Gastroesophageal sphincter (tissue), 4 donors: Measurements from ENCODE around the gene ADAM8. TPM values are rescaled to one million over a fixed set of nuclear protein-coding genes. Genes with fewer than 3 reads are reported as not detected.
"Not testable (repeated sequence)": the region's sequence is repeated elsewhere in the genome, so short reads cannot be mapped to it uniquely, and the experiment has no call there.

ENCODE experiments used
- ATAC-seq: fragments of 150-250 bp; one replicate; pipeline ENCODE4 v1.9.1; 2016; ENCODE audit warnings: mild to moderate bottlenecking, moderate library complexity
- H3K27ac ChIP-seq, 4 donors: fragments of 200-600 bp; sonication (generic) in 3 of 4; 1 replicate in 3 of 4; 2 replicates in 1 of 4; pipeline ENCODE4 v1.5.1; 2016 to 2019
- H3K27me3 ChIP-seq: fragments of 200-600 bp; sonication (generic); one replicate; pipeline ENCODE4 v1.5.1; 2019
- H3K36me3 ChIP-seq, 2 donors: fragments of 200-600 bp; sonication (generic); one replicate each; pipeline ENCODE4 v1.5.1; 2019; ENCODE audit warnings: control low read depth in 1 of 2
- H3K4me1 ChIP-seq, 3 donors: fragments of 200-600 bp; sonication (generic); 1 replicate in 2 of 3; 2 replicates in 1 of 3; pipeline ENCODE4 v1.5.1; 2016 to 2019; ENCODE audit warnings: control low read depth in 2 of 3
- H3K4me3 ChIP-seq, 2 donors: fragments of 200-600 bp; sonication (generic); one replicate each; pipeline ENCODE4 v1.5.1; 2019; ENCODE audit warnings: mild to moderate bottlenecking in 1 of 2, moderate library complexity in 1 of 2
- H3K9me3 ChIP-seq, 3 donors: fragments of 200-600 bp; sonication (generic); one replicate each; pipeline ENCODE4 v1.5.1; 2017 to 2019; ENCODE audit warnings: control low read depth in 2 of 3
- CTCF ChIP-seq, 4 experiments: fragments of 200-600 bp in 2 of 4; fragments of 450-650 bp in 2 of 4; sonication (generic) in 1 of 4; IDR thresholded peaks; one replicate each; pipeline ENCODE4 v1.5.1; 2017 to 2019; ENCODE audit warnings: antibody characterized with exemption in 4 of 4, mild to moderate bottlenecking in 2 of 4, moderate library complexity in 2 of 4
- EP300 ChIP-seq: sonication (generic); formaldehyde crosslinking; IDR thresholded peaks from one replicate; pipeline ENCODE4 v1.6.1; 2017; ENCODE audit warnings: antibody characterized with exemption, mild to moderate bottlenecking
- POLR2A ChIP-seq, 2 donors: fragments of 450-650 bp; IDR thresholded peaks; one replicate each; pipeline ENCODE4 v1.6.1; 2017; ENCODE audit warnings: antibody characterized with exemption in 2 of 2, mild to moderate bottlenecking in 2 of 2, moderate library complexity in 1 of 2
- POLR2AphosphoS5 ChIP-seq: sonication (generic); formaldehyde crosslinking; IDR thresholded peaks from one replicate; pipeline ENCODE4 v1.6.1; 2017; ENCODE audit warnings: antibody characterized with exemption
- WGBS, 2 donors: methylation state at CpG; one replicate each; pipeline ENCODE4 v1.1.5; 2018; ENCODE audit warnings: low coverage in 1 of 2; 5-methylcytosine and 5-hydroxymethylcytosine counted together
- total RNA-seq, 4 donors: library from RNA; depleted of rRNA; stranded (reverse); fragments of >200 nt; gene quantifications; one replicate each; pipeline ENCODE4 v1.1.0, GENCODE V29; 2016

The ADAM8 gene
- total RNA-seq, 4 donors from 2014 or later: 2.0 to 6.6 (median 3.3) TPM

- Histone ChIP-seq H3K9me3 (no peaks in the 10 kb centered on the region), H3K36me3 (no peaks in the 10 kb centered on the region), H3K27me3 (peaks cover 98% of the 10 kb centered on the region), H3K4me1 (peaks cover 0 to 35% (median 7%) of the 10 kb centered on the region in 3 donors), H3K4me3 (peak overlapping the region in 1 of 2 donors; percentile 40), H3K27ac (no peak overlapping the region)
- no peak for ATAC-seq
- TF ChIP-seq POLR2A (IDR thresholded peaks at IDR 0.05) (no peak), POLR2AphosphoS5 (no peak), EP300 (no peak), CTCF (IDR thresholded peaks at IDR 0.05) (no peak)
- WGBS, 2 donors: 0% methylated on average over 1 of the region's 103 CpGs; no CpG with 5 or more reads in 1 of the 2 donors
Observed at GRCh38 chr10:133236401-133237240, 40.0 kb downstream of the ADAM8 start.

DNA sequence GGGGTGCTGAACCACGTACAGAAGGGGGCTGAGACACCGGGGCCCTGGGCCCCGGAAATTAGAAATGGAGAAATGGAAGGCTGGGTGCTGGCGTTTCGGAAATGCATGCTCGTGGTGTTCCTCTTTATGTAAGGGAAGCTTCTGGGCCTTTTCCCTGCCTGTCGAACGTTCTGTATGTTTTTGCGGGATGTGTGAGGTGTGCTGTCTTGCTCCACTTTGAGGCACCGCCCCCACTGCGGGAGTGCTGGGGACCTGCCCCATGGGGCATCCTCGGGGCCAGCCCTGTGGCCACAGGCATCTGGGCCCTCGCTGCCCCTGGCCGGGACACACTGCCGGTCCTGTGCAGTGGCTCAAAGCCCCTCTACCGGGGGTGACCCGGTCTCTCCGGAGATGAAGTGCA lies 40.7 kb downstream of the ADAM8 start:
- H3K9me3 ChIP-seq: no peaks in the 10 kb centered on the region
- peak; percentile 41 for ATAC-seq
- H3K4me1 ChIP-seq: peaks cover 0 to 38% (median 7%) of the 10 kb centered on the region in 3 donors
- no peak for TF ChIP-seq POLR2A (IDR thresholded peaks at IDR 0.05)
- no peak for TF ChIP-seq CTCF (IDR thresholded peaks at IDR 0.05)
- TF ChIP-seq EP300: no peak
- TF ChIP-seq POLR2AphosphoS5: no peak
- 0% methylated on average over 4 to 7 of the region's 18 CpGs for WGBS, 2 donors
- peak overlapping the region in 1 of 2 donors; percentile 40 for H3K4me3 ChIP-seq
- H3K36me3 ChIP-seq: no peaks in the 10 kb centered on the region
- H3K27me3 ChIP-seq: peaks cover 98% of the 10 kb centered on the region
- no peak overlapping the region for H3K27ac ChIP-seq

DNA sequence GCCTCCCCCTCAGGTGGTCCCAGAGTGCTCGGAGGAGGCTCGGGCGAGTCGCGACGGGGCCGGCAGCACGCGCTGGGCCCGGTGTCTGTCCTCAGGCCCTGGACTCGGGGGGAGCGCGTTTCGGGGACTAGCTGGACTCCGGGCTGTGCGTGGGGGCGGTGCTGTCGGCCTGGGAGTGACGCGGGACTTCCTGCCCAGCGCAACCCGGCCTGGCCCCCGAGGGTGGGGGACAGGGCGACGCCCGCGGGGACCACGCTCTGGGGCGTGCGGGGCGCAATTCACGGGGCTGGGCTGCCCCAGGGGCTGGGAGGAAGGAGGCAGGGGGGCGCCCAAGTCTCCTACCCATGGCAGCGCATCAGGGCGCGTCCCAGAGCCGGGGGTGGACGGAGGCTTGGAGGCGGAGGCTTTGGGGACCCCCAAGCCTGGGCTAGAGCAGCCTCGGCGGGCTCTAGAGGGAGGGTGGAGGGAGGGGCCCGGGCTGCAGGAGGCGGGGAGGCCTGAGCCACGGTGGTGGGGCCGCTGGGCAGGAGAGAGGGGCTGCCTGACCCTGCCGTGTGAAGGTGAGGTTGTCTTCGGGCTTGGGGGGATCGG lies 41.3 kb downstream of the ADAM8 start:
- Histone ChIP-seq H3K27me3 (peaks cover 98% of the 10 kb centered on the region), H3K9me3 (no peaks in the 10 kb centered on the region), H3K27ac (peak overlapping the region in 1 of 4 donors; percentile 24), H3K36me3 (no peaks in the 10 kb centered on the region), H3K4me1 (peaks cover 0 to 44% (median 11%) of the 10 kb centered on the region in 3 donors), H3K4me3 (peak overlapping the region in 1 of 2 donors; percentile 40)
- no peak for ATAC-seq
- no CpG with 5 or more reads among the region's 48 CpGs for WGBS, 2 donors
- TF ChIP-seq CTCF (IDR thresholded peaks at IDR 0.05) (no peak), POLR2A (IDR thresholded peaks at IDR 0.05) (no peak), POLR2AphosphoS5 (no peak), EP300 (no peak)

DNA sequence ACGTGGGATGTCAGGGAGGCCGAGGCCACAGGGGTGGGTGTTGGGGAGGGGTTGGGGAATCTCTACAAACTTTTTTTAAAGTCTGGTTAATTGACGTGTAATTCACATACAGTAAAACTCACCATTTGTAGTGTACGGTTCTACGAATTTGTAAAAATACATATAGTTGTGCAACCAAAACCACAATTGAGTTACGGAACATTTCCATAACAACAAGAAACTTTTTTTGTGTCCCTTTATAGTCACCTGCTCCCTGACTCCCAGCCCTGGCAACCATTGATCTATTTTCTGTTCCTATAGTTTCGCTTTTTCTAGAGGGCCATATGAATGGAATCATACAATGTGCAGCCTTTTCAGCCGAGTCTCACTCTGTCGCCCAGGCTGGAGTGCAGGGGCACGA lies 41.9 kb downstream of the ADAM8 start:
- H3K4me3 ChIP-seq: not testable (repeated sequence)

DNA sequence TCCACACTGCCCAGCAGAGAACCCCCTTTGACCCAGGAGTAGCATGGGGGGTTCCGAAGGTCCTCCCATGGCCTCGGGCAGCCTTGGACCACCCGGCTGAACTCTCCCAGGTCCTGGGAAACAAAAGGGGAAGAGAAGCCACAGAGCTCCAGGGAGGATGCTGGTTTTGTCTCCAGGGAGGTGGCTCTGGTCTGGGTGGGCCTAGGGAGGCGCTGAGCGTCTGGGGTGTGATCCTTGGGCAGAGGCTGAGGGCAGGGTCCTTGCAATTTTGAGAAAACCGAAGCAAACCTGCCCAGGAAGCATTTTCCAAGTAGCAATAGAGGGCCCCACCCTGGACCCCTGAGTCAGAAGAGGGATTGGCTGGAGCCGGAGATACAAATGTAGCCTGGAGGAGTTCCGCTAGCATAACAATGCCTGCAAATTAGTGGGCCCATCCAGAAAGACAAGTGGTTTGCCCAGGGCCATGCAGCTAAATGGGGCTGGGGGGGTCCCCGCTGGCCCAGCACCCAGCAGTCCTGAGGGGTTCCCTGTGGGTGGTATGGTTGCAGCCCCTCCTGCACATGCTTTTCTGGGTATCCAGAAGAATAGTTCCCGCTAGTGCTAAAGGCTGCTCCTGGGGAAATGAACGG lies 44.6 kb downstream of the ADAM8 start:
- Histone ChIP-seq H3K9me3 (no peaks in the 10 kb centered on the region), H3K27me3 (peaks cover 98% of the 10 kb centered on the region), H3K4me3 (no peak overlapping the region), H3K36me3 (no peaks in the 10 kb centered on the region), H3K27ac (no peak overlapping the region), H3K4me1 (peaks cover 0 to 40% (median 15%) of the 10 kb centered on the region in 3 donors)
- ATAC-seq: no peak
- WGBS, 2 donors: 33% methylated on average over 3 of the region's 11 CpGs; no CpG with 5 or more reads in 1 of the 2 donors
- no peak for TF ChIP-seq POLR2A (IDR thresholded peaks at IDR 0.05)
- no peak for TF ChIP-seq EP300
- no peak for TF ChIP-seq POLR2AphosphoS5
- no peak for TF ChIP-seq CTCF (IDR thresholded peaks at IDR 0.05)

More for the DNA sequence above, 41.9 kb downstream of the ADAM8 start:
- Histone ChIP-seq H3K27me3 (peaks cover 98% of the 10 kb centered on the region), H3K4me1 (peaks cover 0 to 50% (median 13%) of the 10 kb centered on the region in 3 donors)
- WGBS, 2 donors: 57 to 59% methylated on average over 5 to 7 of the region's 10 CpGs
- H3K27ac ChIP-seq, H3K36me3 ChIP-seq, H3K9me3 ChIP-seq, ATAC-seq: not testable (repeated sequence)
